Measurements from ENCODE around the gene LHFPL5.

LHFPL5 gene

GRCh38 chr6:35782424-35782823 lies 22.7 kb upstream of the LHFPL5 start:
- peaks cover 49% of the 10 kb centered on the region for H3K27me3 Mint-ChIP-seq
- H3K4me3 Mint-ChIP-seq = no peak overlapping the region
- H3K9me3 Mint-ChIP-seq = no peaks in the 10 kb centered on the region
- CTCF ChIA-PET = no interaction called here
- H3K36me3 Mint-ChIP-seq = no peaks in the 10 kb centered on the region
- peaks cover 2% of the 10 kb centered on the region for H3K4me1 Mint-ChIP-seq
- no peak overlapping the region for H3K27ac Mint-ChIP-seq
- DNase-seq = no peak

- DNase-seq = no peak
- H3K36me3 Mint-ChIP-seq = no peaks in the 10 kb centered on the region
- no peaks in the 10 kb centered on the region for H3K9me3 Mint-ChIP-seq
- peaks cover 52% of the 10 kb centered on the region for H3K27me3 Mint-ChIP-seq
- H3K4me3 Mint-ChIP-seq = no peak overlapping the region
- H3K27ac Mint-ChIP-seq = no peak overlapping the region
- H3K4me1 Mint-ChIP-seq = no peaks in the 10 kb centered on the region
- CTCF ChIA-PET = no interaction called here
Measured at GRCh38 chr6:35784200-35784599, 21.0 kb upstream of the LHFPL5 start.

- no peaks in the 10 kb centered on the region for H3K4me1 Mint-ChIP-seq
- no peak overlapping the region for H3K4me3 Mint-ChIP-seq
- DNase-seq = no peak
- peaks cover 49% of the 10 kb centered on the region for H3K27me3 Mint-ChIP-seq
- H3K27ac Mint-ChIP-seq = no peak overlapping the region
- H3K9me3 Mint-ChIP-seq = no peaks in the 10 kb centered on the region
- H3K36me3 Mint-ChIP-seq = no peaks in the 10 kb centered on the region
- CTCF ChIA-PET = no interaction called here
Measured at GRCh38 chr6:35786272-35786671, 18.9 kb upstream of the LHFPL5 start.

- H3K4me3 Mint-ChIP-seq = no peak overlapping the region
- H3K9me3 Mint-ChIP-seq = no peaks in the 10 kb centered on the region
- DNase-seq = no peak
- no peak overlapping the region for H3K27ac Mint-ChIP-seq
- H3K4me1 Mint-ChIP-seq = no peaks in the 10 kb centered on the region
- peaks cover 49% of the 10 kb centered on the region for H3K27me3 Mint-ChIP-seq
- H3K36me3 Mint-ChIP-seq = no peaks in the 10 kb centered on the region
- CTCF ChIA-PET = no interaction called here
Measured at GRCh38 chr6:35786810-35787209, 18.3 kb upstream of the LHFPL5 start.

- H3K4me1 Mint-ChIP-seq = no peaks in the 10 kb centered on the region
- no peaks in the 10 kb centered on the region for H3K9me3 Mint-ChIP-seq
- CTCF ChIA-PET = no interaction called here
- H3K27ac Mint-ChIP-seq = no peak overlapping the region
- H3K36me3 Mint-ChIP-seq = no peaks in the 10 kb centered on the region
- no peak for DNase-seq
- H3K27me3 Mint-ChIP-seq = peaks cover 49% of the 10 kb centered on the region
- H3K4me3 Mint-ChIP-seq = no peak overlapping the region
Measured at GRCh38 chr6:35787266-35788218, 17.6 kb upstream of the LHFPL5 start.

- DNase-seq = no peak
- Mint-ChIP-seq H3K27ac (no peak overlapping the region), H3K4me3 (no peak overlapping the region), H3K36me3 (no peaks in the 10 kb centered on the region), H3K4me1 (no peaks in the 10 kb centered on the region), H3K9me3 (no peaks in the 10 kb centered on the region), H3K27me3 (peaks cover 49% of the 10 kb centered on the region)
- CTCF ChIA-PET = no interaction called here
Measured at GRCh38 chr6:35788423-35788982, 16.6 kb upstream of the LHFPL5 start.

GRCh38 chr6:35790683-35791082 lies 14.5 kb upstream of the LHFPL5 start:
- DNase-seq = no peak
- Mint-ChIP-seq H3K4me3 (no peak overlapping the region), H3K27ac (no peak overlapping the region), H3K27me3 (peaks cover 53% of the 10 kb centered on the region), H3K36me3 (no peaks in the 10 kb centered on the region), H3K9me3 (no peaks in the 10 kb centered on the region), H3K4me1 (no peaks in the 10 kb centered on the region)
- CTCF ChIA-PET = no interaction called here

GRCh38 chr6:35794536-35795452 lies 10.4 kb upstream of the LHFPL5 start:
- peaks cover 29% of the 10 kb centered on the region for H3K27me3 Mint-ChIP-seq
- H3K9me3 Mint-ChIP-seq = no peaks in the 10 kb centered on the region
- H3K4me3 Mint-ChIP-seq = no peak overlapping the region
- CTCF ChIA-PET = interaction anchor here (0.7 to 0.9 kb wide), 2 partner anchors 300 to 539 kb away, joined by 3 read pairs; no protein-coding TSS in a partner anchor
- H3K36me3 Mint-ChIP-seq = no peaks in the 10 kb centered on the region
- H3K4me1 Mint-ChIP-seq = no peaks in the 10 kb centered on the region
- H3K27ac Mint-ChIP-seq = no peak overlapping the region
- no peak for DNase-seq

GRCh38 chr6:35795453-35796071 lies 9.6 kb upstream of the LHFPL5 start:
- no peak for DNase-seq
- H3K27me3 Mint-ChIP-seq = peaks cover 27% of the 10 kb centered on the region
- H3K4me1 Mint-ChIP-seq = no peaks in the 10 kb centered on the region
- H3K4me3 Mint-ChIP-seq = no peak overlapping the region
- CTCF ChIA-PET = no interaction called here
- no peak overlapping the region for H3K27ac Mint-ChIP-seq
- no peaks in the 10 kb centered on the region for H3K9me3 Mint-ChIP-seq
- no peaks in the 10 kb centered on the region for H3K36me3 Mint-ChIP-seq

GRCh38 chr6:35796236-35796635 lies 8.9 kb upstream of the LHFPL5 start:
- Mint-ChIP-seq H3K27me3 (peaks cover 26% of the 10 kb centered on the region), H3K9me3 (no peaks in the 10 kb centered on the region), H3K36me3 (no peaks in the 10 kb centered on the region), H3K4me3 (no peak overlapping the region), H3K27ac (no peak overlapping the region), H3K4me1 (no peaks in the 10 kb centered on the region)
- DNase-seq = no peak
- CTCF ChIA-PET = no interaction called here

- no peaks in the 10 kb centered on the region for H3K9me3 Mint-ChIP-seq
Measured at GRCh38 chr6:35797837-35798526, 7.2 kb upstream of the LHFPL5 start.

GRCh38 chr6:35798706-35799105 lies 6.4 kb upstream of the LHFPL5 start:
- no peak overlapping the region for H3K4me3 Mint-ChIP-seq
- H3K4me1 Mint-ChIP-seq = no peaks in the 10 kb centered on the region
- CTCF ChIA-PET = interaction anchor here (1.0 kb wide), 1 partner anchor 40 kb away, joined by 3 read pairs; no protein-coding TSS in a partner anchor
- peaks cover 26% of the 10 kb centered on the region for H3K27me3 Mint-ChIP-seq
- H3K36me3 Mint-ChIP-seq = no peaks in the 10 kb centered on the region
- no peaks in the 10 kb centered on the region for H3K9me3 Mint-ChIP-seq
- no peak for DNase-seq
- H3K27ac Mint-ChIP-seq = no peak overlapping the region

More at GRCh38 chr6:35797837-35798526, 7.2 kb upstream of the LHFPL5 start:
- Mint-ChIP-seq H3K4me3 (no peak overlapping the region), H3K36me3 (no peaks in the 10 kb centered on the region), H3K27ac (no peak overlapping the region), H3K27me3 (peaks cover 26% of the 10 kb centered on the region), H3K4me1 (no peaks in the 10 kb centered on the region)
- DNase-seq = no peak
- CTCF ChIA-PET = no interaction called here

- peaks cover 22% of the 10 kb centered on the region for H3K27me3 Mint-ChIP-seq
Measured at GRCh38 chr6:35801148-35801547, 4.0 kb upstream of the LHFPL5 start.

More at GRCh38 chr6:35801148-35801547, 4.0 kb upstream of the LHFPL5 start:
- no peak overlapping the region for H3K4me3 Mint-ChIP-seq
- no peak for DNase-seq
- no peak overlapping the region for H3K27ac Mint-ChIP-seq
- peaks cover 3% of the 10 kb centered on the region for H3K4me1 Mint-ChIP-seq
- H3K9me3 Mint-ChIP-seq = no peaks in the 10 kb centered on the region
- no peaks in the 10 kb centered on the region for H3K36me3 Mint-ChIP-seq
- CTCF ChIA-PET = interaction anchor here (0.6 kb wide), 1 partner anchor 276 kb away, joined by 3 read pairs; no protein-coding TSS in a partner anchor
